ENCODE data around the gene ZEB1.
A peak's percentile ranks its signal among the peaks of the same experiment; 100 is the strongest.

Gene ZEB1

DNA sequence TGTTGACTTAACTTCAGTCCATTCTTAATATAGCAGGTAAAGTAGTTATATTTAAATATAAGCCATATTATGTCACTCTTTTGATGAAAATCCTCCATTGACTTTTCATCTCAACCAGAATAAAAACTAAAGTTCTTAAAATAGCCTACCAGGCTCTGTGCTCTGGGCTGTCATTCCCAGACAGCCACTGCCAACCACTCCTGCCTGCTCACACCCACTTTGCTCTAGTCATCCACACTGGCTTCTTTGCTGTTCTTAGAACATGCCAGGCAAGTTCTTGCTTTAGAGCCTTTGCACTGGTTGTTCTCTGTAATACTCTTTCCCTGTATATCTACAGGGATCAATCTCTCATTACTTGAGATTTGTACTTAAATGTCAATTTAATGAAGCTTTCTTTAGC, 80.6 kb downstream of the ZEB1 start:
- TF ChIP-seq TAF1 (IDR thresholded peaks at IDR 0.05; ENCODE audit: low read depth) (no peak), REST (IDR thresholded peaks at IDR 0.05; ENCODE audit: low read depth) (no peak), USF1 (IDR thresholded peaks at IDR 0.05) (no peak), TCF12 (IDR thresholded peaks at IDR 0.05; ENCODE audit: low read depth) (no peak), MAX (IDR thresholded peaks at IDR 0.05) (no peak), RAD21 (IDR thresholded peaks at IDR 0.05; ENCODE audit: low read depth) (no peak), FOXM1 (IDR thresholded peaks at IDR 0.05; ENCODE audit: borderline replicate concordance, low read depth) (no peak), ZBTB7A (IDR thresholded peaks at IDR 0.05; ENCODE audit: low read depth) (no peak)

DNA sequence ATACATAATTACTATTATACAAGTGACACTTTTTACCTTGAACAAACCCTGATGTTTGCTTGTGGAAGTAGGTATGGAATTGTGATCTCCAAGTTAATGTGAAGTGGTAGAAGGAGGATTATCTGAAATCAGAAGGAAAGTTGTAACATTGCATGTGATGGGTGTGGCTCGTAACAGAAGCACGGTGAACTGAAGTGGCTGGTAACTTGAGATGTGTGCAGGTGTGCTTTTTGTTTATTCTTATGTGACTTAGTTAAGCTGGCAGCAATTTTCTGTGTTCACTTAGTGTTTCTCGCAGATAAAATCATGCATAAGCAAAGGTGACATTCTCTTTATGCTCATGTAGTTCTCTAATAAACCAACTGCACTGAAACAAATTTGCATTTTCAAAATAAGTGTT, 82.3 kb downstream of the ZEB1 start:
- no peak for TF ChIP-seq YY1 (IDR thresholded peaks at IDR 0.05; ENCODE audit: low read depth)
- TF ChIP-seq TCF12 (IDR thresholded peaks at IDR 0.05; ENCODE audit: low read depth) = 0 out of 2 replicates have a peak, but pooled peaks have one; percentile 22

DNA sequence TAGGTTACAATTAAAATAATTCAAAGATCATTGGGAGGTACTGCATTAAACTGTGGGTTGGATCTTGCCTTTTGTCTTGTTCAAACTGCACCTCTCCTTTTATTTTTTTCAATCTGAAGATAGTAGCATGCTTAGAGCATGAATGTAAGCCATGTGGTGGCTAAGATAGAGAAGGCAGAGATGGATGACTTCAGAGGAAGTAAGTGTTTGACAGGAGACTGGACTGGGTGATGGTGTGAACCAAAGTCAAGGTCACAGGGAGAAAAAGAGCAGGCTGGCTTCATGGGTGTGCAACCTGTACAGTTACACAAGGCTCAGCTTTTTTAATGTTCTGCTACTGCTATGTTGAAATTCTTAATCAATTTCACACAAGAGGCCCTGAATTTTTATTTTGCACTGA, 85.6 kb downstream of the ZEB1 start:
- TF ChIP-seq USF1 (IDR thresholded peaks at IDR 0.05) = no peak
- no peak for TF ChIP-seq CEBPB (IDR thresholded peaks at IDR 0.05)
- TF ChIP-seq REST (IDR thresholded peaks at IDR 0.05; ENCODE audit: low read depth) = no peak

DNA sequence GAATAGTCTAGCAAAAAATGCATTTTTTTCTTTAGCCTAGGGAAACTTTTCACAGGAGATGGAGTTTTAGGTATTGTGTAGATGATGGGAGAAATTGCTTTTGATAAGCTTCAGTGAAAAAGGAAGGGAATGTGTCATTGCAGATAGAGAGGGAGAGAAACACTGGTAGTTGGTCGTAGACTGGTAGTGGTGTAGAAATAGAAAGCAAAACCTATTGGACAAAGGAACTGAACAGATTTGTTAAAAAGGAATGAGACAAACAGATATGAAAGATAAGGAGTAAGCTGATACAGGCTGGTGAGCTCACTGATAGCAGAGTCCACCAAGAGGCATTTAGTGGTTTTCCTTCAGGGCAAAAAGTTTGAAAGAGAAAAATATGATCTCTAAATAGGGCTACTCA, 94.3 kb downstream of the ZEB1 start:
- no peak for TF ChIP-seq EGR1 (IDR thresholded peaks at IDR 0.05)
- no peak for TF ChIP-seq FOXM1 (IDR thresholded peaks at IDR 0.05; ENCODE audit: borderline replicate concordance, low read depth)
- TF ChIP-seq TCF12 (IDR thresholded peaks at IDR 0.05; ENCODE audit: low read depth) = no peak
- no peak for TF ChIP-seq YY1 (IDR thresholded peaks at IDR 0.05; ENCODE audit: low read depth)
- TF ChIP-seq TEAD4 (IDR thresholded peaks at IDR 0.05) = no peak
- TF ChIP-seq CEBPB (IDR thresholded peaks at IDR 0.05) = no peak
- no peak for TF ChIP-seq TAF1 (IDR thresholded peaks at IDR 0.05; ENCODE audit: low read depth)
- no peak for TF ChIP-seq USF1 (IDR thresholded peaks at IDR 0.05)
- TF ChIP-seq ZBTB7A (IDR thresholded peaks at IDR 0.05; ENCODE audit: low read depth) = no peak
- no peak for TF ChIP-seq NFIC (IDR thresholded peaks at IDR 0.05)
- no peak for TF ChIP-seq RAD21 (IDR thresholded peaks at IDR 0.05; ENCODE audit: low read depth)
- TF ChIP-seq REST (IDR thresholded peaks at IDR 0.05; ENCODE audit: low read depth) = no peak
- no peak for TF ChIP-seq CREB1 (IDR thresholded peaks at IDR 0.05; ENCODE audit: low read depth)
- no peak for TF ChIP-seq MAX (IDR thresholded peaks at IDR 0.05)
- TF ChIP-seq EP300 (IDR thresholded peaks at IDR 0.05; ENCODE audit: borderline replicate concordance) = no peak

DNA sequence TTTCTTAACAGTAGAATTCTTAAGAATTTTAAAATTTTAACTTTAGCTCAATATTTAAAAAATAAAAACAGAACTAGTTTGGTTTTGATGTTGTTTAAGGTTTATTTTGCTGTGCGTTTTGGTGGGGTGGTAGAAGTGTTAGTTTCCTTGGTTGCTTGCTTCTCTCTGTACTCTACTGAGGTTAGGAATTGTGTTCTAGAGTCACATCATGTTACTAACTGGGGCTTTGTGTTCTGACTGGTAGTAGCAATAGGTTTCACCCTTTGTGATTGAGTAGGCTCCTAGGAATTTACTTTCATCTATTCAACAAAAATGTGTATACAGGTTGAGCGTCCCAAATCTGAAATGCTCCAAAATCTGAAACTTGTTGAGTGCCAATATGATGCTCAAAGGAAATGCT, 99.5 kb downstream of the ZEB1 start:
- TF ChIP-seq MAX (IDR thresholded peaks at IDR 0.05) = no peak
- no peak for TF ChIP-seq CEBPB (IDR thresholded peaks at IDR 0.05)
- TF ChIP-seq RAD21 (IDR thresholded peaks at IDR 0.05; ENCODE audit: low read depth) = no peak
- TF ChIP-seq ZBTB7A (IDR thresholded peaks at IDR 0.05; ENCODE audit: low read depth) = no peak
- TF ChIP-seq TAF1 (IDR thresholded peaks at IDR 0.05; ENCODE audit: low read depth) = no peak
- no peak for TF ChIP-seq TEAD4 (IDR thresholded peaks at IDR 0.05)
- TF ChIP-seq YY1 (IDR thresholded peaks at IDR 0.05; ENCODE audit: low read depth) = no peak
- TF ChIP-seq FOXM1 (IDR thresholded peaks at IDR 0.05; ENCODE audit: borderline replicate concordance, low read depth) = no peak
- TF ChIP-seq USF1 (IDR thresholded peaks at IDR 0.05) = no peak
- no peak for TF ChIP-seq TCF12 (IDR thresholded peaks at IDR 0.05; ENCODE audit: low read depth)
- no peak for TF ChIP-seq EGR1 (IDR thresholded peaks at IDR 0.05)
- no peak for TF ChIP-seq NFIC (IDR thresholded peaks at IDR 0.05)
- no peak for TF ChIP-seq REST (IDR thresholded peaks at IDR 0.05; ENCODE audit: low read depth)
- no peak for TF ChIP-seq EP300 (IDR thresholded peaks at IDR 0.05; ENCODE audit: borderline replicate concordance)
- no peak for TF ChIP-seq CREB1 (IDR thresholded peaks at IDR 0.05; ENCODE audit: low read depth)
